SK-N-SH (cell line): ENCODE measurements around the gene PITPNB. TPM values are rescaled to one million over a fixed set of nuclear protein-coding genes. Genes with fewer than 3 reads are reported as not detected.

Experiments
- CTCF ChIA-PET: fragments of 300-600, 350-600 bp; formaldehyde crosslinking; extraction: SDS; loops from one replicate; lab custom pipeline; 2021; lab: Yijun Ruan, JAX
- POLR2A ChIA-PET: fragments of 350-600 bp; sonication (Branson Sonifier 250); formaldehyde crosslinking; extraction: SDS; loops from one replicate; lab custom pipeline; 2020; ENCODE audit warnings: antibody characterized with exemption, inconsistent platforms; lab: Yijun Ruan, JAX
- DNase-seq: peaks from one replicate; pipeline ENCODE4 v3.0.0; 2012
- H2AFZ ChIP-seq: fragments of 200-600 bp; sonication (generic); 2 replicates; pipeline ENCODE4 v1.8.1; 2016; ENCODE audit warnings: antibody characterized with exemption, mild to moderate bottlenecking, low read depth
- H3F3A ChIP-seq: fragments of 200-600 bp; sonication (generic); replicated peaks from 2 replicates; pipeline ENCODE3; 2016; ENCODE audit warnings: antibody characterized with exemption, mild to moderate bottlenecking; ENCODE audit not compliant: insufficient read depth
- H3K27ac ChIP-seq, 2 experiments: fragments of 200-500 bp in 1 of 2; fragments of 200-600 bp in 1 of 2; sonication (Bioruptor generic) in 1 of 2; sonication (generic), shearing (Covaris generic) in 1 of 2; 2 replicates each; pipeline versions ENCODE4 v1.5.1 to v1.6.1; 2014 to 2016; ENCODE audit warnings: low read depth in 2 of 2, inconsistent platforms in 1 of 2, low read length in 1 of 2, mild to moderate bottlenecking in 1 of 2, mixed read lengths in 1 of 2
- H3K27me3 ChIP-seq: fragments of 200-600 bp; sonication (generic), shearing (Covaris generic); 2 replicates; pipeline ENCODE4 v1.6.1; 2016; ENCODE audit warnings: mixed run types; ENCODE audit not compliant: insufficient read depth
- H3K36me3 ChIP-seq, 2 experiments: fragments of 200-500 bp in 1 of 2; fragments of 200-600 bp in 1 of 2; sonication (Bioruptor generic) in 1 of 2; sonication (generic) in 1 of 2; replicated peaks in 1 of 2; 2 replicates each; pipeline versions ENCODE3 to v1.5.1; 2014 to 2016; ENCODE audit warnings: low read length in 1 of 2, mild to moderate bottlenecking in 1 of 2; ENCODE audit not compliant: insufficient read depth in 2 of 2, control insufficient read depth in 1 of 2
- H3K4me1 ChIP-seq, 2 experiments: fragments of 200-500 bp in 1 of 2; fragments of 200-600 bp in 1 of 2; sonication (Bioruptor generic) in 1 of 2; sonication (generic), shearing (Covaris generic) in 1 of 2; 2 replicates each; pipeline versions ENCODE4 v1.5.1 to v1.6.1; 2014 to 2016; ENCODE audit warnings: low read depth in 1 of 2, low read length in 1 of 2, mixed run types in 1 of 2; ENCODE audit not compliant: insufficient read depth in 2 of 2, control insufficient read depth in 1 of 2
- H3K4me2 ChIP-seq: fragments of 200-600 bp; sonication (generic), shearing (Covaris generic); 2 replicates; pipeline ENCODE4 v1.6.1; 2017; ENCODE audit warnings: mixed run types
- H3K4me3 ChIP-seq, 2 experiments: fragments of 200-500 bp in 1 of 2; fragments of 200-600 bp in 1 of 2; sonication (Bioruptor generic) in 1 of 2; sonication (generic), shearing (Covaris generic) in 1 of 2; 2 replicates each; pipeline versions ENCODE4 v1.5.1 to v1.8.1; 2014 to 2016; ENCODE audit warnings: low read depth in 2 of 2, inconsistent platforms in 1 of 2, low read length in 1 of 2, mild to moderate bottlenecking in 1 of 2, mixed read lengths in 1 of 2, moderate library complexity in 1 of 2
- H3K79me2 ChIP-seq: fragments of 200-600 bp; sonication (generic); 2 replicates; pipeline ENCODE4 v1.8.1; 2017; ENCODE audit warnings: mild to moderate bottlenecking; ENCODE audit not compliant: insufficient read depth
- H3K9ac ChIP-seq: fragments of 200-600 bp; sonication (generic); 2 replicates; pipeline ENCODE4 v1.6.1; 2017; ENCODE audit warnings: mixed run types
- H3K9me2 ChIP-seq: fragments of 200-600 bp; sonication (generic); 2 replicates; pipeline ENCODE4 v1.6.1; 2017; ENCODE audit warnings: mixed run types
- H3K9me3 ChIP-seq: fragments of 200-600 bp; sonication (generic); 2 replicates; pipeline ENCODE4 v1.6.1; 2017; ENCODE audit warnings: mixed run types, mild to moderate bottlenecking, moderate library complexity
- H4K20me1 ChIP-seq: fragments of 200-600 bp; sonication (generic); 2 replicates; pipeline ENCODE4 v1.6.1; 2017; ENCODE audit warnings: mild to moderate bottlenecking, mixed run types; ENCODE audit not compliant: insufficient read depth
- GATA2 ChIP-seq: sonication (generic); formaldehyde crosslinking; IDR thresholded peaks from 2 replicates; pipeline ENCODE4 v1.5.0; 2020; ENCODE audit warnings: mild to moderate bottlenecking, missing genetic modification reagents
- IRF3 ChIP-seq: fragments of 150-350 bp; IDR thresholded peaks from 2 replicates; pipeline ENCODE4 v1.6.1; 2016; ENCODE audit warnings: mild to moderate bottlenecking, low read depth, low read length
- MEF2A ChIP-seq: IDR thresholded peaks from 2 replicates; pipeline ENCODE4 v1.4.0; 2012; ENCODE audit warnings: low read depth, borderline replicate concordance
- NFIC ChIP-seq: IDR thresholded peaks from 2 replicates; pipeline ENCODE4 v1.4.0; 2012; ENCODE audit warnings: borderline replicate concordance
- PBX3 ChIP-seq: IDR thresholded peaks from 2 replicates; pipeline ENCODE4; 2012
- POLR2AphosphoS5 ChIP-seq: IDR thresholded peaks from 2 replicates; pipeline ENCODE4 v1.6.1; 2012; ENCODE audit warnings: low read depth, low read length
- SIN3A ChIP-seq: IDR thresholded peaks from 2 replicates; pipeline ENCODE4 v1.6.1; 2012; ENCODE audit warnings: low read depth, mild to moderate bottlenecking, low read length, moderate library complexity, borderline replicate concordance
- TCF12 ChIP-seq: IDR thresholded peaks from 2 replicates; pipeline ENCODE4 v1.4.0; 2012
- USF2 ChIP-seq: fragments of 150-350 bp; IDR thresholded peaks from 2 replicates; pipeline ENCODE4 v1.6.1; 2017; ENCODE audit warnings: antibody characterized with exemption, low read length, low read depth, borderline replicate concordance
- YY1 ChIP-seq: IDR thresholded peaks from 2 replicates; pipeline ENCODE4 v1.4.0; 2012; ENCODE audit warnings: low read depth, mild to moderate bottlenecking
- WGBS: methylation state at CpG from one replicate; pipeline ENCODE4 v1.1.6; 2017; ENCODE audit warnings: low lambda C conversion rate; 5-methylcytosine and 5-hydroxymethylcytosine counted together
- polyA plus RNA-seq, 3 experiments: library from polyadenylated mRNA; depleted of rRNA; stranded (reverse); fragments of >200 nt; gene quantifications; 2 replicates each; pipeline ENCODE4 v1.2.3, GENCODE V29; 2012

Gene PITPNB
- polyA plus RNA-seq, 1 of the 3 experiments (the other 2 are of a cell fraction): 32.3 TPM

- no peak overlapping the region for H2AFZ ChIP-seq
- no peaks in the 10 kb centered on the region for H3K9me3 ChIP-seq
- H3K4me3 ChIP-seq: no peak overlapping the region
- no peak for TF ChIP-seq YY1
- no peak for TF ChIP-seq SIN3A
- TF ChIP-seq NFIC: no peak
- no peak for TF ChIP-seq USF2
- no peak for TF ChIP-seq POLR2AphosphoS5
- TF ChIP-seq MEF2A: no peak
- TF ChIP-seq TCF12: no peak
- no peak for TF ChIP-seq GATA2 (CRISPR knock-in tag)
- DNase-seq: no peak
- H3K9ac ChIP-seq: no peak overlapping the region
- no peaks in the 10 kb centered on the region for H4K20me1 ChIP-seq
- ChIA-PET POLR2A (no interaction called here), CTCF (interaction anchor here (1.2 kb wide), 1 partner anchor 12 kb away, joined by 4 read pairs; no protein-coding TSS in a partner anchor)
- H3F3A ChIP-seq: no peaks in the 10 kb centered on the region
- no peaks in the 10 kb centered on the region for H3K36me3 ChIP-seq
- no peaks in the 10 kb centered on the region for H3K79me2 ChIP-seq
- H3K27ac ChIP-seq: no peak overlapping the region
- H3K27me3 ChIP-seq: no peaks in the 10 kb centered on the region
- no peak overlapping the region for H3K4me2 ChIP-seq
- H3K4me1 ChIP-seq: peaks cover 3 to 8% of the 10 kb centered on the region in 2 experiments; a peak in 2 of 4 replicates
- WGBS: 71% methylated on average over 10 of the region's 10 CpGs
- no peaks in the 10 kb centered on the region for H3K9me2 ChIP-seq
Measured at GRCh38 chr22:27836181-27836580, 82.9 kb downstream of the PITPNB start.

GRCh38 chr22:27835446-27835845, 83.6 kb downstream of the PITPNB start:
- Histone ChIP-seq H3K9me2 (no peaks in the 10 kb centered on the region), H3K4me3 (no peak overlapping the region), H3K4me1 (peaks cover 0 to 8% of the 10 kb centered on the region in 2 experiments; a peak in 2 of 4 replicates), H3K27ac (no peak overlapping the region), H3F3A (no peaks in the 10 kb centered on the region), H3K4me2 (no peak overlapping the region), H3K36me3 (no peaks in the 10 kb centered on the region), H2AFZ (no peak overlapping the region), H4K20me1 (no peaks in the 10 kb centered on the region), H3K9ac (no peak overlapping the region), H3K9me3 (no peaks in the 10 kb centered on the region), H3K79me2 (no peaks in the 10 kb centered on the region), H3K27me3 (no peaks in the 10 kb centered on the region)
- no peak for DNase-seq
- ChIA-PET POLR2A (no interaction called here), CTCF (no interaction called here)
- TF ChIP-seq PBX3 (no peak), IRF3 (no peak)
- 91% methylated on average over 6 of the region's 6 CpGs for WGBS
